ENCODE measurements around the gene BTNL2. TPM values are rescaled to one million over a fixed set of nuclear protein-coding genes. Genes with fewer than 3 reads are reported as not detected.

Gene BTNL2
- total RNA-seq, 1 donor from 2014 or later = not detected

- no peaks in the 10 kb centered on the region for H3K36me3 ChIP-seq (ENCODE audit: insufficient read depth, low read length)
- DNase-seq (ENCODE audit: low read depth) (no peak), FAIRE-seq (no peak)
- H3K4me2 ChIP-seq (ENCODE audit: low read length) = no peak overlapping the region
- TF ChIP-seq EZH2 (IDR thresholded peaks at IDR 0.05; ENCODE audit: insufficient read depth, low read length) = no peak
- TF ChIP-seq, protein P1, sequence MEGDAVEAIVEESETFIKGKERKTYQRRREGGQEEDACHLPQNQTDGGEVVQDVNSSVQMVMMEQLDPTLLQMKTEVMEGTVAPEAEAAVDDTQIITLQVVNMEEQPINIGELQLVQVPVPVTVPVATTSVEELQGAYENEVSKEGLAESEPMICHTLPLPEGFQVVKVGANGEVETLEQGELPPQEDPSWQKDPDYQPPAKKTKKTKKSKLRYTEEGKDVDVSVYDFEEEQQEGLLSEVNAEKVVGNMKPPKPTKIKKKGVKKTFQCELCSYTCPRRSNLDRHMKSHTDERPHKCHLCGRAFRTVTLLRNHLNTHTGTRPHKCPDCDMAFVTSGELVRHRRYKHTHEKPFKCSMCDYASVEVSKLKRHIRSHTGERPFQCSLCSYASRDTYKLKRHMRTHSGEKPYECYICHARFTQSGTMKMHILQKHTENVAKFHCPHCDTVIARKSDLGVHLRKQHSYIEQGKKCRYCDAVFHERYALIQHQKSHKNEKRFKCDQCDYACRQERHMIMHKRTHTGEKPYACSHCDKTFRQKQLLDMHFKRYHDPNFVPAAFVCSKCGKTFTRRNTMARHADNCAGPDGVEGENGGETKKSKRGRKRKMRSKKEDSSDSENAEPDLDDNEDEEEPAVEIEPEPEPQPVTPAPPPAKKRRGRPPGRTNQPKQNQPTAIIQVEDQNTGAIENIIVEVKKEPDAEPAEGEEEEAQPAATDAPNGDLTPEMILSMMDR (IDR thresholded peaks at IDR 0.05; ENCODE audit: insufficient read depth, low read depth, low read length) = no peak
- H3K9ac ChIP-seq (ENCODE audit: low read length) = no peak overlapping the region
- H2AFZ ChIP-seq (ENCODE audit: low read depth, low read length) = no peak overlapping the region
- Mint-ChIP-seq H3K27me3 (ENCODE audit: low read depth, unreplicated experiment) (peaks cover 2% of the 10 kb centered on the region), H3K4me3 (ENCODE audit: unreplicated experiment) (no peak overlapping the region), H3K9me3 (ENCODE audit: unreplicated experiment) (no peaks in the 10 kb centered on the region), H3K27ac (ENCODE audit: unreplicated experiment) (no peak overlapping the region), H3K4me1 (ENCODE audit: low read depth, unreplicated experiment) (no peaks in the 10 kb centered on the region), H3K36me3 (ENCODE audit: low read depth, unreplicated experiment) (peaks cover 2% of the 10 kb centered on the region)
- no peaks in the 10 kb centered on the region for H4K20me1 ChIP-seq (ENCODE audit: insufficient read depth, low read length)
- H3K4me3 ChIP-seq (ENCODE audit: insufficient read depth, low read depth, low read length) = no peak overlapping the region
- no peaks in the 10 kb centered on the region for H3K4me1 ChIP-seq (ENCODE audit: insufficient read depth, low read length)
- H3K79me2 ChIP-seq (ENCODE audit: insufficient read depth, low read length) = no peaks in the 10 kb centered on the region
- H3K27ac ChIP-seq (ENCODE audit: low read depth, low read length) = no peak overlapping the region
- no peaks in the 10 kb centered on the region for H3K9me3 ChIP-seq (ENCODE audit: insufficient read depth, low read depth, low read length)
- no peaks in the 10 kb centered on the region for H3K27me3 ChIP-seq (ENCODE audit: insufficient read depth, low read length)
Observed at GRCh38 chr6:32355018-32355417, 52.0 kb downstream of the BTNL2 start.

- Histone ChIP-seq H3K9ac (ENCODE audit: low read length) (no peak overlapping the region), H3K4me3 (ENCODE audit: insufficient read depth, low read depth, low read length) (no peak overlapping the region), H3K27ac (ENCODE audit: low read depth, low read length) (no peak overlapping the region), H3K9me3 (ENCODE audit: insufficient read depth, low read depth, low read length) (no peaks in the 10 kb centered on the region), H3K36me3 (ENCODE audit: insufficient read depth, low read length) (no peaks in the 10 kb centered on the region), H3K4me1 (ENCODE audit: insufficient read depth, low read length) (no peaks in the 10 kb centered on the region), H3K4me2 (ENCODE audit: low read length) (no peak overlapping the region), H3K79me2 (ENCODE audit: insufficient read depth, low read length) (no peaks in the 10 kb centered on the region), H3K27me3 (ENCODE audit: insufficient read depth, low read length) (no peaks in the 10 kb centered on the region), H4K20me1 (ENCODE audit: insufficient read depth, low read length) (no peaks in the 10 kb centered on the region), H2AFZ (ENCODE audit: low read depth, low read length) (no peak overlapping the region)
- TF ChIP-seq, protein P1 (IDR thresholded peaks at IDR 0.05; ENCODE audit: insufficient read depth, low read depth, low read length) = no peak
- TF ChIP-seq EZH2 (IDR thresholded peaks at IDR 0.05; ENCODE audit: insufficient read depth, low read length) = no peak
- H3K4me3 Mint-ChIP-seq (ENCODE audit: unreplicated experiment) = no peak overlapping the region
- peaks cover 5% of the 10 kb centered on the region for H3K27me3 Mint-ChIP-seq (ENCODE audit: low read depth, unreplicated experiment)
- no peak for FAIRE-seq
- no peak overlapping the region for H3K27ac Mint-ChIP-seq (ENCODE audit: unreplicated experiment)
- no peaks in the 10 kb centered on the region for H3K4me1 Mint-ChIP-seq (ENCODE audit: low read depth, unreplicated experiment)
- H3K36me3 Mint-ChIP-seq (ENCODE audit: low read depth, unreplicated experiment) = no peaks in the 10 kb centered on the region
- no peaks in the 10 kb centered on the region for H3K9me3 Mint-ChIP-seq (ENCODE audit: unreplicated experiment)
- DNase-seq (ENCODE audit: low read depth) = no peak
Observed at GRCh38 chr6:32353348-32353747, 53.6 kb downstream of the BTNL2 start.

Other genes with a start within 250 kb of the BTNL2 start
- gene EGFL8, start 242.6 kb downstream of the BTNL2 start, total RNA-seq = 10.4 and 13.3 TPM in 2 replicates
- gene AGPAT1, start 231.1 kb downstream of the BTNL2 start, total RNA-seq = 94.8 and 98.1 TPM in 2 replicates
- gene RNF5, start 228.8 kb downstream of the BTNL2 start, total RNA-seq = 59.0 and 60.0 TPM in 2 replicates
- gene AGER, start 222.9 kb downstream of the BTNL2 start, total RNA-seq = 7.5 and 9.9 TPM in 2 replicates
- 80.7 and 83.7 TPM in 2 replicates for gene PBX2, start 217.0 kb downstream of the BTNL2 start, total RNA-seq
- 9.6 and 10.2 TPM in 2 replicates for gene GPSM3, start 214.5 kb downstream of the BTNL2 start, total RNA-seq
- 0.57 and 0.60 TPM in 2 replicates for gene NOTCH4, start 183.1 kb downstream of the BTNL2 start, total RNA-seq
- not detected in 2 replicates for gene TSBP1, start 35.3 kb downstream of the BTNL2 start, total RNA-seq
- gene HLA-DRA, start 32.7 kb upstream of the BTNL2 start, total RNA-seq = not detected in 2 replicates
- not detected in 2 replicates for gene HLA-DRB5, start 123.1 kb upstream of the BTNL2 start, total RNA-seq
- 0.93 and 1.5 TPM in 2 replicates for gene HLA-DRB1, start 182.7 kb upstream of the BTNL2 start, total RNA-seq
- not detected in 2 replicates for gene HLA-DQA1, start 230.2 kb upstream of the BTNL2 start, total RNA-seq